SU-DHL-6 (cell line): ENCODE data around the gene HS6ST1.

Source experiments
- CTCF ChIP-seq: fragments of 200-600 bp; sonication (generic); IDR thresholded peaks from one replicate; pipeline ENCODE4 v1.5.1; 2017; ENCODE audit warnings: antibody characterized with exemption, mild to moderate bottlenecking, low read length, moderate library complexity; ENCODE audit not compliant: insufficient read depth, poor library complexity, severe bottlenecking
- EZH2phosphoT487 ChIP-seq: fragments of 200-600 bp; sonication (generic), shearing (Covaris generic); conservative IDR thresholded peaks from 2 replicates; pipeline ENCODE4 v1.6.1; 2018; ENCODE audit warnings: mild to moderate bottlenecking, antibody characterized with exemption, low read length, moderate library complexity, mixed read lengths

GRCh38 chr2:128363934-128364361 is 45.3 kb upstream of the HS6ST1 start:
- TF ChIP-seq EZH2phosphoT487 (no peak), CTCF (no peak)
